GM18873 (cell line): ENCODE data around the gene NUS1.
"Not testable (repeated sequence)": the region's sequence is repeated elsewhere in the genome, so short reads cannot be mapped to it uniquely, and the experiment has no call there.

ENCODE experiments used
- ATAC-seq: cut with Tn5 transposase; IDR thresholded peaks from one replicate; pipeline ENCODE4 v1.9.1; 2021; ENCODE audit warnings: mild to moderate bottlenecking, moderate library complexity, moderate number of reproducible peaks; ENCODE audit not compliant: unreplicated experiment, low FRiP score

NUS1 gene

GRCh38 chr6:117674991-117675657 is at the start of gene NUS1:
Gene NUS1 (plus strand): TSS chr6:117675469. CDS start chr6:117675671, 202 bp downstream.
- peak; percentile 99 for ATAC-seq

- ATAC-seq = no peak
Measured at GRCh38 chr6:117627533-117627932, 47.7 kb upstream of the NUS1 start.

GRCh38 chr6:117629119-117629660 is 46.1 kb upstream of the NUS1 start:
- ATAC-seq = no peak

- no peak for ATAC-seq
Measured at GRCh38 chr6:117637770-117638169, 37.5 kb upstream of the NUS1 start.

GRCh38 chr6:117642976-117643375 is 32.3 kb upstream of the NUS1 start:
- no peak for ATAC-seq

- ATAC-seq = not testable (repeated sequence)
Measured at GRCh38 chr6:117651984-117652383, 23.3 kb upstream of the NUS1 start.

- ATAC-seq = no peak
Measured at GRCh38 chr6:117653949-117654348, 21.3 kb upstream of the NUS1 start.

- ATAC-seq = no peak
Measured at GRCh38 chr6:117655380-117655779, 19.9 kb upstream of the NUS1 start.

- no peak for ATAC-seq
Measured at GRCh38 chr6:117666881-117667280, 8.4 kb upstream of the NUS1 start.

GRCh38 chr6:117668736-117669135 is 6.5 kb upstream of the NUS1 start:
- ATAC-seq = no peak

- no peak for ATAC-seq
Measured at GRCh38 chr6:117674503-117674902, 766 bp upstream of the NUS1 start.

GRCh38 chr6:117675658-117676301 is 511 bp downstream of the NUS1 start:
- ATAC-seq = peak; percentile 10

GRCh38 chr6:117676577-117677218 is 1.4 kb downstream of the NUS1 start:
- ATAC-seq = no peak

GRCh38 chr6:117677553-117678141 is 2.4 kb downstream of the NUS1 start:
- ATAC-seq = no peak

- no peak for ATAC-seq
Measured at GRCh38 chr6:117681162-117681741, 6.0 kb downstream of the NUS1 start.

GRCh38 chr6:117684749-117685148 is 9.5 kb downstream of the NUS1 start:
- ATAC-seq = no peak

- no peak for ATAC-seq
Measured at GRCh38 chr6:117685359-117685758, 10.1 kb downstream of the NUS1 start.

- ATAC-seq = no peak
Measured at GRCh38 chr6:117687021-117687648, 11.9 kb downstream of the NUS1 start.

- not testable (repeated sequence) for ATAC-seq
Measured at GRCh38 chr6:117689584-117689983, 14.3 kb downstream of the NUS1 start.

- no peak for ATAC-seq
Measured at GRCh38 chr6:117706504-117706903, 31.2 kb downstream of the NUS1 start.
